Measurements from ENCODE around the gene WTAP. TPM values are rescaled to one million over a fixed set of nuclear protein-coding genes. Genes with fewer than 3 reads are reported as not detected.

The WTAP gene
- total and polyA plus RNA-seq, 2 of the 8 experiments (the other 6 are each of a cell fraction or from before 2014, with no cell fraction given): 32.6 to 120 TPM

- TF ChIP-seq TAF7 (optimal IDR thresholded peaks at IDR 0.05; ENCODE audit: borderline replicate concordance, low read depth, low read length) (peak; percentile 64), TAF1 (IDR thresholded peaks at IDR 0.05; ENCODE audit: low read depth, low read length) (peak; percentile 90), KDM4A (IDR thresholded peaks at IDR 0.05; ENCODE audit: low read depth, low read length, severe bottlenecking) (peak; percentile 44), EP300 (IDR thresholded peaks at IDR 0.05; ENCODE audit: borderline replicate concordance in 1 of 2, low read depth in 2 of 2, low read length in 2 of 2) (peak in 1 of 2 experiments; percentile 36; a peak in 1 of 3 replicates), JUN (IDR thresholded peaks at IDR 0.05; ENCODE audit: low read depth, low read length) (no peak), GABPA (IDR thresholded peaks at IDR 0.05; ENCODE audit: borderline replicate concordance, insufficient read depth, low read length) (no peak), SIN3A (conservative IDR thresholded peaks at IDR 0.05 in 1 of 2, IDR thresholded peaks at IDR 0.05 in 1 of 2; ENCODE audit: low read depth in 1 of 2, low read length in 2 of 2) (peak in 1 of 2 experiments; percentile 91; a peak in 2 of 4 replicates)
Measured at GRCh38 chr6:159726918-159727716, at the start of gene WTAP (continued).
